ENCODE results near the gene ADGRG3.

Gene ADGRG3

DNA sequence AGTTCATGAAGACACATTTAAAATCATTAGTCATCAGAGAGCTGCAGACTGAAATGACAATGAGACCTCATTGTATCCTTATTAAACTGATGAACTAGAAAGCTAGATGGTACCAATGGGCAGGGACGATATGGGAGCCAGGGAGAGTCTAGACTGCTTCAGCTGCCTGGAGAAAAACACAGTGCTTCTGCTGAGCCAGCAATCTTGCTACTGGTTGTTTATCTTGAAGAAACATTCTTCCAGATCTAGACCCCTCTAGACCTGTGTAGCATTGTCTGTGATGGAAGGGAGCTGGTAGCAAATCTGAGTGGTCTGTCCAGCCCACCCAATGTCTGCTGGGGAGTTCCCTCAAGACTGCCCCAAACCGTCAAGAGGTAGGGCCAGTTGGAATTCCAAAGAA lies 24.5 kb downstream of the ADGRG3 start:
- DNase-seq = no peak

DNA sequence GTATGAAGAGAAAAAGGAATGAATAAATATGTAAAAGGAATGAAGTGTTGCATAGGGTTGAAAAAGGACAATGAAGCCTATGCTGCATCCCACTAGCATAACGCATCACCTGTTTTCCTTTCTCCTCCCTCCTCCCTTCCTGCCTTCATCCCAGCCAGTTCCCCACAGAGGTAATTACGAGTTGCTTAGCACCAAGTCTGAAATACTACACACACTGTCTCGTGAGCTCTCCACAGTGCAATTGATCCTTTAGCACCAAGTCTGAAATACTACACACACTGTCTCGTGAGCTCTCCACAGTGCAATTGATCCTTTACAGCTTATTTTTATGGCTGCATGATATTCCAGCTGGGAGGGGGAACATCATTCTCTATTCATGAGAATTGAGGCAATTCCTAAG lies 25.4 kb downstream of the ADGRG3 start:
- DNase-seq = no peak

DNA sequence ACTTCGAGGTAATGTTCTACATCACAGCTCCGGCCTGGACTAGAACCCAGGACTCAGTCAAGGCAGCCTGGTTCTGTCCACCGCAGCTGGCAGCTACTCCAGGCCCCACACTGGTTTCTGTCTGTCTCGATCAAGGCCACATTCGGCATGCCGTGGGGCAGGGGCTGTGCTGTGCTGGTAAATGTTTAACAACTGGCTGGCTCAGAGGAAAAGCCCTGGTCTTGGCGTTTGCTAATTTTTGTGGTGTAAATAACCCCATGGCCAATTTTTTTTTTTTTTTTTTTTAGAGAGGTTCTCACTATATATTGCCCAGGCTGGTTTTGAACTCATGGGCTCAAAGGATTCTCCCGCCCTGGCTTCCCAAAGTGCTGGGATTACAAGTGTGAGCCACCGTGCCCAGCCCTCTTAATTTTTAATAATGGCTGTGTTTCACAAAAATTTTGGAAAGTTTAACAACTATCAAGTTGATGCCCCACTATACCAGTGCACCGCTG lies 26.2 kb downstream of the ADGRG3 start:
- DNase-seq = no peak

DNA sequence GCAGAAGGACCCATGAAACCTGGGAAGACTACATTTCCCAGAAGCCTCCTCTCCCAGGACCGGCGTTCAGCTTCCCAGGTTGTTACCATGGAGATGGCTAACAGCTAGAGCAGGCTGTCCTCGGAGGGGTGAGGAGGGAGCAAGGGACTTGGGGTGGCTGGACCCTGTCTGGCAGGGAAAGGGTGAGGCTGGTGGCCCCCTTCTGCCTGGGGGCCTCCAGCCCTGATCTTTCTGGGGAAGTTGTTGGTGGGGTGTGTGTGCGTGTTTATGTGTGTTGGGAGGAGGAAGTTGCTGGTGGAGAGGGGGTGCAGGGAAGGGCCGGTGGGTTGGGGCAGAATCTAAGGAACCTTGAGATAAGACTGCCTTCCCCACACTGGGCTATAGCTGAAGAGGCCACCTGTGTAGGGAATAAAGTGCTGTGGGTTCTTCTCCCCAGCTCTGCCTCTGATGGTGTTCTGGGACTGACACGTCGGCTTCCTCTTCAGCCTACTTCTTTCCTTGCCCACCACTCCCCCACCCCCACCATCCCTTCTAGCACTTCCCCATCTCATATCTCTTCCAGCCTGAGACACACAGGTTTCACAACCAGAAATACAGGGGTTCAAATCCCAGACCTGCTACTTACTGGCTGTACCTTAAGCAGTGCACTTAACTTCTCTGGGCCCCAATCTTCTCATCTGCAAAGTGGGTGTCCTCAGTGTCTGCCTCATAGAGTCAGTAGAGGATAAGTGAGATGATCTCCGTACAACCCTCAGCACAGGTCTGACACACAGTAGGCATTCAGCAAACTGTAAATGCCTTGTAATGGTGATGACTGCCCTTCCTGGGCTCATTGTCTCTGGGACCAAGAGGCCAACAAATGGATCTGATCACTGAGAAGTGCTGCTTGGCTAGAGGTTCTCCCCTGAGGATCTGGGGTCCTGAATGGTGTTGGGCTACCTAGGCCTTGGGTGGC lies 26.9 kb downstream of the ADGRG3 start, which contains the start of gene DRC7:
TSS of gene DRC7 (plus strand) at position 82 of the 955 bp plus-strand sequence. CDS start 3,144 bp downstream, outside the sequence.
- DNase-seq = peak in 49 of 58 donors; percentile 2 to 75 (median 34)

DNA sequence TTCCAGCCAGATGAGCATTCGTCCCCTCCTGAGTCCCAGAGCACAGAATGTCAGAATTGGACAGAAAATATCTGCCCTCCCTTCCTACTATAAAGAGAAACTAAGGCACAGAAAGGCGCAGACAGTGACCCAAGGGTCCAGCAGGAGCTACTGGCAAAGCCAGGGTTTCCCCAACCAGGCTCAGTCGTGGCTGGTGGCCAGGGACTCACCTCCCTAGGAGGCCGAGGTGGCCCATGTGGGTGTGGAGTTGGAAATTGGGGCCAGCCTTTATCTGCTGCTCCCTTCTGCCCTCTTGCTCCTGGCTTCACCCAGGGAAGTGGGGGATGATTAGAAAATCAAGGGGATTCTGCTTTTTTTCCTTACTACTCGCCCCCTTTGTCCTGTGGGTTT lies 27.6 kb downstream of the ADGRG3 start:
- DNase-seq = no peak

DNA sequence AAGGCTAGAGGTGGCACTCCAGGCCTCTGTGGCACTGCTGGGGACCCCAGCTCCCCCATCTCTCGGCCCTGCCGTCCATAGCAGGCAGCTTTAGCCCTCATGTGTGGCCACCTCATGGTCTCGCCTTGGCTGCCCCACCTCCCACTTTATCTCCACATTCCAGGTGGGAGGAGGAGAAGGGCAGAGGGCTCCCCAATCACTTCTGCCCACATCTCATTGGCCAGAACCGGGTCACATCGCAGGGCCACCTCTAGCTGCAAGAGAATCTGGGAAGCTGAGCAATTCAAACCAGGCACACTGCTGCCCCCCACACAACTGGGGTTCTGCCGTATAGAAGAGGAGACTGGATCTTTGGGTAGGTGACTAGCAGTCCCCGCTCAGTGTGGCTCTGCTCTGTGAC lies 28.1 kb downstream of the ADGRG3 start:
- no peak for DNase-seq

DNA sequence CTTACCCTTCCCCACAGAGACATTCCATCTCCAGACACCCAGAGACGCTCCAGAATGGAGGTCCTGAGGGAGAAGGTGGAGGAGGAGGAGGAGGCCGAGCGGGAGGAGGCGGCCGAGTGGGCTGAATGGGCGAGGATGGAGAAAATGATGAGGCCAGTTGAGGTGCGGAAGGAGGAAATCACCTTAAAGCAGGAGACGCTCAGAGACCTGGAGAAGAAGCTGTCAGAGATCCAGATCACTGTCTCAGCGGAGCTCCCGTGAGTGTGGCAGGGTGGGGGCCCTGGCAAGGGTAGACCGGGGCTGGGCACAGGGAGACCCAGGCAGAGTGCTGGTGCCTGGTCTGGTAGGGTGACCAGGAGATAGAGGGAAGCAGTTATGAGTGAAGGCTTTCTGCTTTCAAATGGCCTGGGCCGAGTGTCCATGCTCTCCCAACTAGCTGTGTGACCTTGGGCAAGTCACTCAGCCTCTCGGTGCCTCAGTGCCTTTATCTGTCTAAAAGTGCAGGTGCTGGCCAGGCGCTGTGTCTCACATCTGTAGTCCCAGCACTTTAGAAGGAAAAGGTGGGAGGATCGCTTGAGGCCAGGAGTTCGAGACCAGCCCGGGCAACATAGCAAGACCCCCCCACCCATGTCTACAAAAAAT lies 29.9 kb downstream of the ADGRG3 start:
- no peak for DNase-seq

DNA sequence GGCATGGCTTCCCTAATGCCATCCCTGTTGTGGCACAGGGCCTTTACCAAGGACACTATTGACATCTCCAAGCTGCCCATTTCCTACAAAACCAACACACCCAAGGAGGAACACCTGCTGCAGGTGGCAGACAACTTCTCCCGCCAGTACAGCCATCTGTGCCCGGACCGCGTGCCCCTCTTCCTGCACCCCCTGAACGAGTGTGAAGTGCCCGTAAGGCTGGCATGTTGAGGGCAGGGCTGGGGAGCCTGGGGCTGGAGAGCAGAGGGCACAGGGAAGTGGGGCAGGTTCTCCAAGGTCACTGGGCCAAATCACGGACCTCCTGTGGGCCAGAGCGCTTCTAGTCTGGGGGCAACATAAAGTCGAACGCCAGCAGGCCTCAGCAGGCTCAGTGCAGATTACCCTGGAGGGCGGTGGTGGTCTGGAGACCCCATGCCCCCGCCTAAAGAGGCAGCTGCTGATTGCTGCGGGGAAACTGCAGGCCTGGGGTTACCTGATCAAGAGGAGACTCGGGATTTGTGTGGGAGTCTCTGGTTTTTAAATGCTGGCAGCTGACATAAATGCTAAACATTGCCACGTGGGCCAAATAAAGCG lies 30.8 kb downstream of the ADGRG3 start:
- no peak for DNase-seq

DNA sequence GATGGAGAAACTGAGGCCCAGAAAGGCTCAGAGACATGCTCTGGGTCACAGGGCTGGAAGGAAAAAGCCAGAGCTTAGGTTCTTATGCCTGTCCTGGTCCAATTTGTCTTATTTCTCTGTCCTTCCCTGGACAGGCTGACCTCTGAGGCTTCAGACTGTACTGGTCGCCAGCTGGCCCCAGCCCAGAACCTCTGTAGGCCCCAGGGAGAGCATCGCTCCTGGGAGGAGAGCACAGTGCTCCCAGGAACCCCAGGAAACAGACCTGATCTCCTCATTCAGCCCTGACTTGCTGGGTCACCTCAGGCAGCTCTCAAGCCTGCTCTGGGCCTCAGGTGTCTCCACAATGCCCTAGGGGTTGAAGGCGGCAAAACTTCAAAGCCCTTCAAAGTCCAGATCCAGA lies 31.4 kb downstream of the ADGRG3 start:
- no peak for DNase-seq

DNA sequence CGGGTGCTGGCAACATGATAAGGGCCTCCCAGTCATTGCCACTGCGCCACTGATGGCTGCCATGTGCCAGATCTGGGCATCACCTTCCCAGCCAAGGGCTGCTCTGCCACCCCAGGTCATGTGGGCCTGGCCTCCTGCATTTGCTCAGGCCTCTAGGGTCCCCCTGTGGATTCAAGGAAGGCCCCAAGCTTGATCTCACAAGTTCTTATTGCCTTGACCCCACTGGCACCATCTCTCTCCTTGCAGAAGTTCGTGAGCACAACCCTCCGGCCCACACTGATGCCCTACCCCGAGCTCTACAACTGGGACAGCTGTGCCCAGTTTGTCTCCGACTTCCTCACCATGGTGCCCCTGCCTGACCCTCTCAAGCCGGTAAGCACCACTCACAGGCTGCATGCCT lies 31.8 kb downstream of the ADGRG3 start:
- no peak for DNase-seq

DNA sequence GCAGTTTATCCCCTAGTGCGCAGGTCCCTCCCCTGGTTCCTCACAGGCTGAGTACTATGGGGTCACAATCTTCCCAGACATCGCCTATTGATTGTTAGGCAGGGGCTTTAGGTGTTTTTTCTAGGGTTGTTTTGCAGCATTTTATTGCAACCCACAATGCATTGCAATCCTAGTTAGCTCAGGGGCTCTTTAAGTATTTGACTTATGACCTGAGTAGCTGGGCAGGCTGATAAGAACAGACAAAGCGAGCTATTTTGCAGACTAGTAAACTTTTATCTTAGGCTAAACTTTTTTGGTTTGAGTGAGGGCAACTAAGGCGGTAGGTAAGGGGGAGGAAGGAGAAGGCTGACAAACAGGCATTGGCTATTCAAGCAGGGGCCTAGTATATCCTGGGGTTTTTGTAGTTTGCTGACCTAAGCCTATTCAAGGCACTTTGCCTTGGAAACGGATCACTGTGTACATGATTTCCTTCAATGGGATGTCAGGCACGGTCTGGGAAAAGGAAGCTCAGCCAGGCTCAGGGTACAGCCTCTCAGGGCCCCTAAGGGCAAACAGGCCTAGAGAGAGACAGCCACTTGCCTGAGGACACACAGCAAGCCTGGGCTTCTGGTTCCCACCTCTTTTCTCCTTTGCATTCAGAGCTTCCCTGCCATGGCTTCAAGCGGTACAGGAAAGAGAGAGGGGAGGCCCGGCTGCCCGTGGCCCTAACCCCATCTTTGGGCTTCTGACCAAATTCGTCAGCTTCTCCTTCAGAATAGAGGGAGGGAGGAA lies 32.9 kb downstream of the ADGRG3 start:
- no peak for DNase-seq

DNA sequence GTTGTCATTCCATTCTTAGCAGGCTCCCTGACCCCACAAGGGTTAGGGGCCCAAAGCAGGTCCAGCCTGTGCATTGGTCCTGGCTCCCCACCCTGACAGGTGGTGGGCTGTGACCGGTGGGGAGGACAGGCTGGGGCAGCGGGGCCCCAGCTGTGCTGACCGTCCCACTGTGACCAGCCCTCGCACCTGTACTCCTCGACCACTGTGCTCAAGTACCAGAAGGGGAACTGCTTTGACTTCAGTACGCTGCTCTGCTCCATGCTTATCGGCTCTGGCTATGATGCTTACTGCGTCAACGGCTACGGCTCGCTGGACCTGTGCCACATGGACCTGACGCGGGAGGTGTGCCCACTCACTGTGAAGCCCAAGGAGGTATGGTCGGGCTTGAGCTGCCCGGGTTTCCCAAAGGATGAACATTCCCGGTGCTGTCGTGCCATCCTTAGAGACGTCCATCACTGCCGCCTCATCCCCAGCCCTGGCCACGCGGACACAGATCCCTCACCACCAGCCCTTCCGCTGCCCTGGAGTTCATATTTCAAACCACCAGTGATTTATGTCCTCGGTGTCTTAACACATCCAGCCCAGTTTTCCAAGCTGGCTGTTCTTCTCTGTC lies 33.8 kb downstream of the ADGRG3 start:
- no peak for DNase-seq

DNA sequence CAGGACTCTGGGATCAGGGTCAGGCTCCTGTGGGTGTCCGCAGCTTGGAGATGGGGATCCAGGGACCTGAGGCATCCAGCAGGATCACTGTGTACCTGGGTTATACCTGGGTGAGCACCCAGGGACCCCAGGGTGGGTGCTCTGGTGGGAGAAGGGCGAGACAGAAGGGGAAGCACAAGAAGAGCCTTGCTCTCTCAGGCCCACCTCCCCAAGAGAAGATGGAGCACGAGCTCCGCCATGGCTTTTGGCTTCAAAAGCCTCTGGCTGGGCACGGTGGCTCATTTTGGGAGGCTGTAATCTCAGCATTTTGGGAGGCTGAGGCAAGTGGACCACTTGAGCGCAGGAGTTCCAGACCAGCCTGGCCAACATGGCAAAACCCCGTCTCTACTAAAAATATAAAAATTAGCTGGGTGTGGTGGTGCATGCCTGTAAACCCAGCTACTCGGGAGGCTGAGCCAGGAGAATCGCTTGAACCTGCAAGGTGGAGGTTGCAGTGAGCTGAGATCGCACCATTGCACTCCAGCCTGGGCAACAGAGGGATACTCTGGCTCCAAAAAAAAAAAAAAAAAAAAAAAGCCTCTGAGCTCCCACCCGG lies 35.4 kb downstream of the ADGRG3 start:
- no peak for DNase-seq

DNA sequence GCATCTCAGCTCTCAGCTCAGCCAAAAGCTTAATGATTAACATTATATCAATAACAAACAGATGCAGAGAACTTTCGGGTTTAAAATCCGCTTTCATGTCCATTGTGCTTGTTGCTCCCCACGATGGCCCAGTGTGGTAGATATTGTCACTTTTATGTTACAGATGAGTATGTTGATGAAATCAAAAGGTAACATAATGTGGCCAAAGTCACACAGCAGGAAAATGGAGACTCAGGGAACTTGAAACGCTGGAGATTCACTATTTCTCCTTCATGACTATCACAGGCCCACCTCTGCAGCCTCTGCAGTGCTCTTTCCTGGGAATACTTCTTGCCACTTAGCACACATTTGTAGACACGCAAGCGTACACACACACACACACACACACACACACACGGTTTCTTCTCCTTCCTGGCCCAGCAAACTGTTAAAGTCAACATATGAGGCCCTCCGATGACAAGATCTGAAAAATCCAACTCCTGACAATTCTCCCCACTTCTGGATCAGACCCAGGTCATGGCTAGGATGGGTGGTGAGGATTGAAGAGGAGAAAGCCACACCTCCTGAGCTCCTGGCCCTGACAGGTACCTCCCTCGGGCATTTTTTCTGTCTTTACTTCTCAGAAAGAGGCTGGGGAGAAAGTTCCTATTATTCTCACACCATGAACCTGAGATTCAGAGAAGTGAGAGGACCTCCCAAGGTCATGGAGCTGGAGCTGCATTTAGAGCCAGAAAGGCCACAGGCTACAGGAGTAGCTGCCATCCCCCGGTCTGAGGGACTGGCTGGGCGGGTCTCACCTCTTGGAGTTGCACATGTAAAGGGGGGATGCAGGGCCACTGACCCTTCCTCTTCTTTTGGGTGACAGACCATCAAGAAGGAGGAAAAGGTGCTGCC lies 36.2 kb downstream of the ADGRG3 start:
- DNase-seq = no peak

DNA sequence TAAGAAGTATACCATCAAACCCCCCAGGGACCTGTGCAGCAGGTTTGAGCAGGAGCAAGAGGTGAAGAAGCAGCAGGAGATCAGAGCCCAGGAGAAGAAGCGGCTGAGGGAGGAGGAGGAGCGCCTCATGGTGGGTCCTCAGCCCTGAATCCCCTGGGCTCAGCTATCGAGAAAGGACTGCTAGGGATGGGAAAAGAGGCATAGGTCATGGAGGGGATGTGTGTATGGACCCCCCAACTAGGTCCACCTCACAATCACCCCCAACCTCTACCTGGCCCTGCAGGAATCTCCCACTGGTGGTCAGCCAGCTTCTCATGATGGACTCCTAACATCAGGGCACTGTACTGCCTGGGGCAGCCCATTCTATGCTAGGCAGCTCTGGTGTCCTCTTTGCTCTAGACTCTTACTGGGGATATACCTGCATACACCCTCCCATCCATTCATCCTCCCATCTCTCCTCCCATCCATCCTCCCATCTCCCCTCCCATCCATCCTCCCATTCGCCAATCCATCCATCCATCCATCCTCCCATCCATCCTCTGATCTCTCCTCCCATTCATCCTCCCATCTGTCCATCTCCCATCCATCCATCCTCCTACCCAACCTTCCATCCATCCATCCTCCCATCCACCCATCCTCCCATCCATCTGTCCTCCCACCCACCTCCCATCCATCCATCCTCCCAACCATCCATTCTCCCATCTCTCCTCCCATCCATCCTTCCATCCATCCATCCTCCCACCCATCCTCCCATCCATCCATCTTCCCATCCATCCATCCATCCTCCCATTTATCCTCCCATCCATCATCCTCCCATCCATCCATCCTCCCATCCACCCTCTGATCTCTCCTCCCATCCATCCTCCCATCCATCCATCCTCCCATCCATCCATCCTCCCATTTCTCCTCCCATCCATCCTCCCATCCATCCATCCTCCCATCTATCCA lies 37.1 kb downstream of the ADGRG3 start:
- DNase-seq = no peak

DNA sequence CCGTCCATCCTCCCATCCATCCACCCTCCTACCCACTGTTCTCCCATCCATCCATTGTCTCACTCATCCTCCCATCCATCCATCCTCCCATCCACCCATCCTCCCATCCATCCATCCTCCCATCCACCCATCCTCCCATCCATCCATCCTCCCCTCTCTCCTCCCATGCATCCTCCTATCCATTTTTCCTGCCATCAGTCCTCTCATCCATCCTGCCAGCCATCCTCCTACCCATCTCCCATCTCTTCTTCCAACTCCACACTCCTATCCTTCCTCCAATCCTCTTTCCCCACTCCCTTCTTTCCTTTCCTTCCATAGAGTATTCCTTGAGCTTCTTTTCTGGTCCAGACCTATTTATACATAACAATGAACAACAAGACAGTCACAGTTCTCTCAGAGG lies 38.6 kb downstream of the ADGRG3 start:
- DNase-seq = no peak

DNA sequence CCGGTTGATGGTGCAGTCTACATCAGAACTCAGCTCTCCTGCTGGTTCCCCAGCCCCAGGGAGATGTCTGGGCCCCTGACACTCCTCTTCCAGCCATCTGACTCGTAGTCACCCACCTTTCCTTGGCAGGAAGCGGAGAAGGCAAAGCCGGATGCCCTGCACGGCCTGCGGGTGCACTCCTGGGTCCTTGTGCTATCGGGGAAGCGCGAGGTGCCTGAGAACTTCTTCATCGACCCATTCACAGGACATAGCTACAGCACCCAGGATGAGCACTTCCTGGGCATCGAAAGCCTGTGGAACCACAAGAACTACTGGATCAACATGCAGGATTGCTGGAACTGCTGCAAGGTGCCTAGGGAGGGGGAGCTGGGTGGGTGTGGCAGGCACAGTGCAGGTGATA lies 39.2 kb downstream of the ADGRG3 start:
- no peak for DNase-seq

DNA sequence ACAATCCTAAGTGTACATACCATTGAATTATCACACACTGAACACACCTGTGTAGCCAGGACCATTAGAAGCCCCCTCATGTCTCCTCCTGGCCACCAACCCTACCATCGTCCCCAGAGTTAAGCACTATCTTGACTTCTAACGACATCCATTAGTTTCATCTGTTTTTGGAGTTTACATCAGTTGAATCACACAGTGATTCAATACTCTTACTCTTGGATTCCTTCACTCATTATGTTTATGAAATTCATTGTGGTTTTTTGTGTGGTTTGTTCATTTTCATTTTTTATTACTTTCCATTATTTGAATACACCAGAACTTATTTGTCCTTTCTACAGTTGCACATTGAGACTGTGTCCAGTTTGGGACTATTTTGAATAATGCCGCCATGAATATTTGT lies 40.1 kb downstream of the ADGRG3 start:
- no peak for DNase-seq
